Testis (tissue), 3 donors: ENCODE measurements around the gene B4GALNT4. TPM values are rescaled to one million over a fixed set of nuclear protein-coding genes. Genes with fewer than 3 reads are reported as not detected.

Experiments
- DNase-seq: peaks from one replicate; pipeline ENCODE4 v3.0.0-alpha.2; 2019
- H3K27ac ChIP-seq, 2 donors: fragments of 200-600 bp; sonication (generic); one replicate each; pipeline ENCODE4 v1.5.1; 2019
- H3K27me3 ChIP-seq: fragments of 200-600 bp; sonication (generic); one replicate; pipeline ENCODE4 v1.5.1; 2019
- H3K36me3 ChIP-seq: fragments of 200-600 bp; sonication (generic); one replicate; pipeline ENCODE4 v1.5.1; 2017; ENCODE audit warnings: low read depth; ENCODE audit errors: missing control alignments
- H3K4me1 ChIP-seq: fragments of 200-600 bp; sonication (generic); one replicate; pipeline ENCODE4 v1.5.1; 2019
- H3K4me3 ChIP-seq, 2 donors: fragments of 200-600 bp; sonication (generic); one replicate each; pipeline ENCODE4 v1.5.1; 2017 to 2019
- H3K9me3 ChIP-seq: fragments of 200-600 bp; sonication (generic); one replicate; pipeline ENCODE4 v1.5.1; 2017
- CTCF ChIP-seq, 3 experiments: fragments of 450-650 bp in 2 of 3; fragments of 200-600 bp in 1 of 3; sonication (generic) in 1 of 3; IDR thresholded peaks; one replicate each; pipeline ENCODE4 v1.5.1; 2016 to 2019; ENCODE audit warnings: antibody characterized with exemption in 3 of 3, mild to moderate bottlenecking in 2 of 3, moderate library complexity in 1 of 3
- POLR2A ChIP-seq: fragments of 450-650 bp; IDR thresholded peaks from one replicate; pipeline ENCODE4 v1.6.1; 2017; ENCODE audit warnings: antibody characterized with exemption, mild to moderate bottlenecking, moderate library complexity
- WGBS, 2 donors: methylation state at CpG; one replicate each; pipeline ENCODE4 v1.1.5; 2018; 5-methylcytosine and 5-hydroxymethylcytosine counted together
- intact Hi-C: fragments of 100-400 bp; cut with DNase I; formaldehyde crosslinking; loops from one replicate; pipeline ENCODE4 v1.15.1; 2023; ENCODE audit warnings: low total_unique reads
- polyA plus RNA-seq: library from polyadenylated mRNA; stranded (reverse); fragments of 350-450 nt; fragmentation: Illumina TruSeq; extraction: RNeasy Lipid Tissue Mini Kit (QIAGEN cat#74804); gene quantifications from one replicate; pipeline ENCODE4 v1.2.3, GENCODE V29; 2014; ENCODE audit warnings: low read depth, low replicate concordance; ENCODE audit not compliant: insufficient read depth
- total RNA-seq, 2 donors: library from RNA; depleted of rRNA; stranded (reverse); fragments of >200 nt; gene quantifications; one replicate each; pipeline ENCODE4 v1.2.3, GENCODE V29; 2016

Gene B4GALNT4
- total and polyA plus RNA-seq, 3 donors from 2014 or later, result 4.3 to 10.1 (median 7.2) TPM

- TF ChIP-seq POLR2A (no peak), CTCF (IDR thresholded peaks at IDR 0.05) (no peak)
- H3K4me1 ChIP-seq, result peaks cover 28% of the 10 kb centered on the region
- no peak overlapping the region for H3K4me3 ChIP-seq
- 84 to 85% methylated on average over 18 of the region's 18 CpGs for WGBS, 2 donors
- DNase-seq, result no peak
- no peaks in the 10 kb centered on the region for H3K36me3 ChIP-seq
- H3K27ac ChIP-seq, result peak overlapping the region in 1 of 2 donors; percentile 12
- intact Hi-C loops, result loop anchor here (10.0 kb wide), 1 partner anchor 56 kb away; the partner anchor contains the start of gene IFITM5
- H3K27me3 ChIP-seq, result no peaks in the 10 kb centered on the region
- no peaks in the 10 kb centered on the region for H3K9me3 ChIP-seq
Observed at GRCh38 chr11:350723-351255, 18.5 kb upstream of the B4GALNT4 start.

- DNase-seq, result no peak
- peak overlapping the region in 1 of 2 donors; percentile 12 for H3K27ac ChIP-seq
- H3K27me3 ChIP-seq, result no peaks in the 10 kb centered on the region
- intact Hi-C loops, result loop anchor here (10.0 kb wide), 1 partner anchor 57 kb away; the partner anchor contains the start of gene IFITM5
- peaks cover 28% of the 10 kb centered on the region for H3K4me1 ChIP-seq
- H3K9me3 ChIP-seq, result no peaks in the 10 kb centered on the region
- no peak overlapping the region for H3K4me3 ChIP-seq
- TF ChIP-seq POLR2A (no peak), CTCF (IDR thresholded peaks at IDR 0.05) (no peak)
- 94 to 98% methylated on average over 14 of the region's 14 CpGs for WGBS, 2 donors
- no peaks in the 10 kb centered on the region for H3K36me3 ChIP-seq
Observed at GRCh38 chr11:351411-351810, 17.9 kb upstream of the B4GALNT4 start.

- intact Hi-C loops, result loop anchor here (10.0 kb wide), 1 partner anchor 58 kb away; the partner anchor contains the start of gene IFITM5
- H3K36me3 ChIP-seq, result no peaks in the 10 kb centered on the region
- peak overlapping the region; percentile 80 to 99 for H3K27ac ChIP-seq
- no peak overlapping the region for H3K4me3 ChIP-seq
- 86 to 91% methylated on average over 12 of the region's 12 CpGs for WGBS, 2 donors
- DNase-seq, result no peak
- H3K9me3 ChIP-seq, result no peaks in the 10 kb centered on the region
- H3K4me1 ChIP-seq, result peaks cover 28% of the 10 kb centered on the region
- TF ChIP-seq POLR2A, result no peak
- TF ChIP-seq CTCF (IDR thresholded peaks at IDR 0.05), result no peak
- no peaks in the 10 kb centered on the region for H3K27me3 ChIP-seq
Observed at GRCh38 chr11:352456-353031, 16.8 kb upstream of the B4GALNT4 start.

- H3K36me3 ChIP-seq, result no peaks in the 10 kb centered on the region
- intact Hi-C loops, result loop anchor here (10.0 kb wide), 1 partner anchor 59 kb away; the partner anchor contains the start of gene IFITM5
- H3K27me3 ChIP-seq, result no peaks in the 10 kb centered on the region
- H3K27ac ChIP-seq, result peak overlapping the region; percentile 80 to 99
- peak in 1 of 3 experiments; percentile 6 for TF ChIP-seq CTCF (IDR thresholded peaks at IDR 0.05)
- no peak for TF ChIP-seq POLR2A
- no peaks in the 10 kb centered on the region for H3K9me3 ChIP-seq
- peaks cover 28% of the 10 kb centered on the region for H3K4me1 ChIP-seq
- peak; percentile 88 for DNase-seq
- no peak overlapping the region for H3K4me3 ChIP-seq
- WGBS, 2 donors, result 20 to 23% methylated on average over 16 of the region's 16 CpGs
Observed at GRCh38 chr11:353179-353873, 16.0 kb upstream of the B4GALNT4 start.
